H54 (cell line): ENCODE measurements around the gene HINT3.
"Not testable (repeated sequence)": the region's sequence is repeated elsewhere in the genome, so short reads cannot be mapped to it uniquely, and the experiment has no call there.

ENCODE experiments used
- DNase-seq: peaks from one replicate; pipeline ENCODE4 v3.0.0; 2011; ENCODE audit warnings: low spot score, mixed read lengths; ENCODE audit not compliant: insufficient read length
- FAIRE-seq: peaks from 3 replicates; lab custom pipeline; 2011; peaks lifted over from hg19 to GRCh38; lab: Jason Lieb, UNC
- POLR2A ChIP-seq: IDR thresholded peaks from 2 replicates; pipeline ENCODE4 v1.6.1; 2011; ENCODE audit warnings: low read depth, mild to moderate bottlenecking, low read length

HINT3 gene

DNA sequence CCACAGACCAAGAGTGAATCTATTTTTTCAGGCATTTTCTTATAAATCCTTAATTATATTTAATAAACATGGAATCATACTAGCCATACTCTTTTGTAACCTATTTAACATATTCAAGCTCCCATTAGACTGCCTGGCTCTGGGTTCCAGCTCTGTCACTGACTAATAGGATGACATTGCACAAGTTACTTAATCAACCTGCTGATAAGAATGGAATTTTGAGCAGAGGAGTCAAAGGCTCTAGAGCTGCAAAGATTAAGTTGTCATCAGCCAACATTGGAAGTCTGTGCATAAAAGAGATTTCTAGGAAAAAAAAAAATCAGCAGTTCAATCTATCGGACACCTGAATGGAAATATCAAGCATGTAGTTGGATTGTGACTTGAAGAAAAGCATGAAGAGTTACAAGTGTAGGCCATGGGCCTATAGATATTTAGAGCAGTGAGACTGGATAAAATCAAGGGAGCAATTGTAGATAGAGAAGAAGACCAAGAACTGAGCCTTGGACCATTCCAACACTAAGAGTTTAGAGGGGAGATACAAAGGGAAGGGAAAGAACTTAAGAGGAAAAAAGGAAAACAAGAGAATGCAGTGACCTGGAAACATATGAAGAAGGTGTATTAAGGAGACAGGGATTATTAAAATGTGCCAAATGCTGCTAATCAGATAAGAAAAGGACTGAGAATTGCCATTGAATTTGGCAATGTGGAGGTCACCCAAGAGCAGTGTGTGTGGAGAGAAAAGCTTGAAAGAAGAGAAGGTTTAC lies 11.0 kb upstream of the HINT3 start:
- no peak for FAIRE-seq
- no peak for DNase-seq
- no peak for TF ChIP-seq POLR2A

DNA sequence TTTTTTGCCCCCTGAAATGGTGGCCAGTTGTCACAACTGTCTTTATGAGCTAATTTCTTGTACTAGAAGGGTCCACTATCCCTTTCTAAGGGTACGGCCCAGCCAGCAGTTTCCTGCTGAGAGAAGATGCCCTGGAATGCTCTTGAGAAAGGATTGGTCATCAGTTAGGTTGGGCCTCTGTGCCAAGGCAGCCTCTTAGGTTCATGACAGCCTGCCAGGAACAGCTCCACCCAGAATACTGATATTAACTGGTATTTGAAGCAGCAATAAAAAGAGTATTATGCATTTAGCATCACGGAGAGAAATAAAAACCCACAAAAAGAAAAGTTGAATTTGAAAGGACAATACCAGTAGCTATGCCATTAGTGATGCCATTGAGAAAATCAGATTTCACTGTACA lies 9.0 kb upstream of the HINT3 start:
- no peak for TF ChIP-seq POLR2A
- peak; percentile 71 for FAIRE-seq

DNA sequence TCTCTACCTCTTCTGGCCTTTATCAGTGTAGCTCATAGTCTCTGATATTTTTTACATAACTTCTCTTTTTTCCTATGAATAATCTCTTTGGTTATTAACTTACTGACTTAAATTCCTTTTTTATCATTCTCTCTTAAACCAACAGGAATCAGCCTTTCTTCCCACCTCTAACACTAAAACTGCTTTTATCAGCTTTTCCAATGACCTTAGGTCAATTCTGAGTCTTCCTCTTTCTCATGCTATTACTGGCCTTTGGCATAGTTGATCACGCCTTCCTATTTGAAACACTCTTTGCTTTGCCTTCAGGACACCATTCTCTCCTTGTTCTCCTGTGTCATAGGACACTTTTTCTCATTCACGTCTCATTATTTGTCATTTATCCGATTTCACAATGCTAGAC lies 8.1 kb upstream of the HINT3 start:
- no peak for DNase-seq
- no peak for FAIRE-seq

More for the DNA sequence above, 9.0 kb upstream of the HINT3 start:
- DNase-seq: no peak

GRCh38 chr6:125949069-125949468 lies 7.5 kb upstream of the HINT3 start:
- no peak for TF ChIP-seq POLR2A
- no peak for FAIRE-seq
- no peak for DNase-seq

More for the DNA sequence above, 8.1 kb upstream of the HINT3 start:
- no peak for TF ChIP-seq POLR2A

DNA sequence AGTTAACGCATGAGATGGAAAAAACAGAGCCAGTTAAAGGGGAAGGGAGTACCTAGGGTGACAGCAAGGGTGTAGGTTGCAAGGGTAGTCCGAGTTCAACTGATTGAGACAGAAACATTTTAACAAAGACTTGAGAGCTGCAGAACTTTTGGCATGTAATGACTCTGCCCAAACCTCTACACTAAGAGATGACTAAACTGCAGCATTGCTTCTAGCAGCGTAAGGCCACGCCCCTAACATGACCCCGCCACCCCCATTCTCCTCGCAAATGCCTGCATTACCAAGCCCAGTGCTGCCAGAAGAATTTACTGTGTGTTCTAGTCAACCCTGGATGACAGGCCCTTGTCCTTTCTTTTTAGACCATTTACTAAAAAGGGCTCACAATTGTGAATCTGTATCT lies 6.3 kb upstream of the HINT3 start:
- peak; percentile 38 for DNase-seq

GRCh38 chr6:125950716-125951115 lies 5.9 kb upstream of the HINT3 start:
- FAIRE-seq, DNase-seq: not testable (repeated sequence)

More for the DNA sequence above, 6.3 kb upstream of the HINT3 start:
- no peak for TF ChIP-seq POLR2A
- no peak for FAIRE-seq

- DNase-seq (no peak), FAIRE-seq (no peak)
- no peak for TF ChIP-seq POLR2A
Measured at GRCh38 chr6:125951323-125951722, 5.2 kb upstream of the HINT3 start.

DNA sequence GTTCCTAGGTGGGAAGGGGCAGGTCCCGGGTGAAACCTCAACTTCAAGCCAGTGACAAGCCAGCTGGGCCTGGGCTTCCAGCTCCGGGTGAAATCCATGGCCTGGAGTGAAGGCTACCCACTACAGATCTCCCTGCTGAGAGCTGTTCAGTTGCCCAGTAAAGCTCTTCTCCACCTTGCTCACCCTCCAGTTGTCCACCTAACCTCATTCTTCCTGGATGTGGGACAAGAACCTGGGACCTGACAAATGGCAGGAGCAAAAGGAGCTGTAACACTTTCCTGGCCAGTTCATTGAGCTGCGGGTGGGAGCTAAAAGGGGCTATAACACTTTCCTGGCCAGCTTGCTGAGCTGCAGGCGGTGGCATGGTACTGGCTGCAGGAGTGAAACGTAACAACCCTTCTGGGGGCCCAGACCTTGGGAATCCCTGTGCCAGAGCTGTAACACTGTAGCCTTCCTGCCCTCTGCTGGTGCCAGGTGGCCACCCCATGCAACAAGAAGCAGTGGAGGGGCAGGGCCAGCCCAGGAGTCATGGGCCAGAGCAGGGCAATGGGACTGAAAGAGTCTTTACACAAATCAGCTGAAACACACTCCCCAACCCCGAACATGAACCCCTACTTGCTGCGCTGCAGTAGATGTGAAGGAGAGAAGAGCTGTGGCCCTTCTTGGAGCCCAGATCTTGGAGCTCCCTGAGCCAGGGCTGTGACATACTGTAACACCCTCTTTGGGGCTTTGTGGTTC lies 3.6 kb upstream of the HINT3 start:
- DNase-seq: no peak
- no peak for FAIRE-seq
- no peak for TF ChIP-seq POLR2A

DNA sequence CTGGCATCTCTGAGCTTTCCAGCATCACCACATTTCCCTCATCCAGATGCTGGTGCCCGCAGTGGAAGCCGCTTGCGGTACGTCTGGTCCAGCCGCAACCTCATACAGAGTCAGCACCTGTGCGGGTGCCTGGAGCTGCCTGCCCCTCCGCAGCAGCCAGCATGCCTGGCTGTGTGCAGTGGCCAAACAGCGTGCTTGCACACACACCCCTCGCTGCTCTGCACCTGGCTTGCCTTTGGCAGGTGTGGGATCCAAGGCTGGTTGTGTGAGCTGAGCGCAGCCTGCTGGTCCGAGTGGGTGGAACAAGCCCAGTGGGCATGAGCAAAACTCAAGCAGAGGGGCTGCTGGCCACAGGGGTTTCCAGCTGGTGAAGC lies 3.1 kb upstream of the HINT3 start:
- DNase-seq: no peak
- FAIRE-seq: no peak
- no peak for TF ChIP-seq POLR2A

GRCh38 chr6:125954735-125955339 lies 1.7 kb upstream of the HINT3 start:
- TF ChIP-seq POLR2A: no peak
- FAIRE-seq (no peak), DNase-seq (no peak)

- FAIRE-seq (no peak), DNase-seq (no peak)
- no peak for TF ChIP-seq POLR2A
Measured at GRCh38 chr6:125955973-125956372, 597 bp upstream of the HINT3 start.

- no peak for TF ChIP-seq POLR2A
- DNase-seq: no peak
- FAIRE-seq: no peak
Measured at GRCh38 chr6:125957391-125957693, 772 bp downstream of the HINT3 start.

- TF ChIP-seq POLR2A: no peak
- DNase-seq (no peak), FAIRE-seq (no peak)
Measured at GRCh38 chr6:125957845-125958244, 1.3 kb downstream of the HINT3 start.

DNA sequence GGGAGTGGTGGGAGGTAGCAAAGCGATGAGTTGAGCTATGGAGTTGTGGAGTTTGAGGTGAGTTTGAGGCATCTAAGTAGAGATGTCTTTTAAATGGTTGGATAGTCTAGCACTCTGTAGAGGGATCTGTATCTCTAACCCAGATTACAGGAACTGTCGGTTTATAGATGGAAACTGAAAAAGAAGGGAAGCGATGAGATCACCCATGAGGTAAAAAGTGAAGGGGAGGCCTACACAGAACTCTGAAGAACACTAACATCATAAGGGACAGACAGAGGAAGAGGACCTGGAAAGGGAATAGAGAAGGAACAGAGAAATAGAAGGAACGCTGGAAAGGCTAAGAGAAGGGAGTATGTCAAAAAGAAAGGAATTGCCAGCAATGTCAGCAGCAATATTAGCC lies 2.5 kb downstream of the HINT3 start:
- DNase-seq (no peak), FAIRE-seq (no peak)
- no peak for TF ChIP-seq POLR2A
